KOPT-K1 (cell line): ENCODE results near the gene C1orf116.

Experiments
- H3K27ac ChIP-seq: fragments of 200-600 bp; sonication (generic); 2 replicates; pipeline ENCODE4 v1.5.1; 2016; ENCODE audit warnings: antibody characterized with exemption, mild to moderate bottlenecking, low read depth, low read length; ENCODE audit not compliant: poor library complexity, severe bottlenecking
- H3K36me3 ChIP-seq: fragments of 200-600 bp; sonication (generic); 2 replicates; pipeline ENCODE4 v1.5.1; 2017; ENCODE audit warnings: antibody characterized with exemption, mild to moderate bottlenecking, low read length, moderate library complexity; ENCODE audit not compliant: insufficient read depth
- H3K9me3 ChIP-seq: fragments of 200-600 bp; sonication (generic); 2 replicates; pipeline ENCODE4 v1.5.1; 2017; ENCODE audit warnings: antibody characterized with exemption, low read length, mild to moderate bottlenecking; ENCODE audit not compliant: insufficient read depth, poor library complexity, severe bottlenecking

The C1orf116 gene

GRCh38 chr1:206979379-206980043 is 53.0 kb downstream of the C1orf116 start:
- no peaks in the 10 kb centered on the region for H3K36me3 ChIP-seq
- no peak overlapping the region for H3K27ac ChIP-seq
- no peaks in the 10 kb centered on the region for H3K9me3 ChIP-seq

DNA sequence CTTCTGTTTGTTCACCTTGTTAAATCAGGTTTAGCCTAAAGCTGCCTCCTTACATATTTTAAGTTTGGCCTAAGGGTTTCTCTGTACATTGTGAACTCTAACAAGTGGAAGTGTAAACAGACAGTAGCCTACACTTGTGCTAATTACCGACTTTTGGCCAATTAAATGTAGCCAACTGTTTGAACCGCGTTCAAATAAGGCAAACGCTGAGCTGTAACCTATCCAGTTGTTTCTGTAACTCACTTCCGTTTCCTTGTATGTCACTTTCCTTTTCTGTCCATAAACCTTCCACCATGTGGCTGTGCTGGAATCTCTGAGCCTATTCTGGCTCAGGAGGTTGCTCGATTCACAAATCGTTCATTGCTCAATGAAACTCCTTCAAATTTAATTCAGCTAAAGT is 54.3 kb downstream of the C1orf116 start:
- Histone ChIP-seq H3K36me3 (no peaks in the 10 kb centered on the region), H3K27ac (no peak overlapping the region), H3K9me3 (no peaks in the 10 kb centered on the region)

- H3K36me3 ChIP-seq, result no peaks in the 10 kb centered on the region
- H3K27ac ChIP-seq, result no peak overlapping the region
- H3K9me3 ChIP-seq, result no peaks in the 10 kb centered on the region
Observed at GRCh38 chr1:206975306-206975705, 57.2 kb downstream of the C1orf116 start.

DNA sequence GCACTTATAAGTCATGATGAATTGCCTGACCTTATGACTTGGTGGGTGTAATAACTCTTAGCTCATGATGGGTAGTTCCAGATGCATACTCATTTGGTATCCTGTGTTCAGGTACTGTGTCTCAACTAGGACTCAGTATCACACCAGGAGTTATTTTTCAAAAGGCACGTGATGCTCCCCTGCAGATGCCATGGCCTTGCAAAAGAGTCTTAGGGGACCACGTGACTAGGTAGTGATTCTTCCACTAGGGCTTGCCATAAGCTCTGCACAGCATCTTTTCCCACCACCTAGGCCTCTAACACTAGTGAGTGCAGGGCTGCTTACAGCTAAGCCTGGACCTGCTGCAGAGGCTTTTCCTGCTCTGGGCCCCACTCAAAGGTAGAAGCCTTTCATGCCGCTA is 58.4 kb downstream of the C1orf116 start:
- H3K9me3 ChIP-seq, result no peaks in the 10 kb centered on the region
- no peaks in the 10 kb centered on the region for H3K36me3 ChIP-seq
- no peak overlapping the region for H3K27ac ChIP-seq

GRCh38 chr1:206972728-206973127 is 59.8 kb downstream of the C1orf116 start:
- H3K36me3 ChIP-seq, result no peaks in the 10 kb centered on the region
- H3K9me3 ChIP-seq, result no peaks in the 10 kb centered on the region
- H3K27ac ChIP-seq, result no peak overlapping the region

- Histone ChIP-seq H3K27ac (no peak overlapping the region), H3K36me3 (no peaks in the 10 kb centered on the region)
Observed at GRCh38 chr1:206971029-206971655, 61.4 kb downstream of the C1orf116 start.

DNA sequence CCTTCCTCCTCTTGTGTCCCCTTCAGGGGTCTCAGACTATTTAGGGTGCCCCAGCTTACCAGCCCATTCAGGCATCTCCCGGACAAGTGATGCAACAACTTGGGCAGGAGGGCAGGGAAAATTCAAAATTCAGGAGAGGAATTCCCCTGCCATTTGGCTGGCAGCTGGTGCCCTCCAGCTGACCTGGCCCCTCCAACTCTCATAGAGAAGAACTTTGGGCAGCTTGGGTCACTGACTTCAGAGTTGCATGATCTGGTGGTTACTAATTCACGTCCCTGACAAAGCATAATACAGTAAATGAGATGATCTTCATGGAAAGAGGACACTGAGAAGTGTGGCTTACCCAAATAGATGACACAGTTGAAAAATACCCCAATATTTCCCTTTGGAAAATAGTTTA is 62.1 kb downstream of the C1orf116 start, which contains the start of gene FCAMR:
FCAMR (minus strand) TSS at position 15 of the 400 bp plus-strand sequence. CDS start 335 bp downstream, outside the sequence.
- Histone ChIP-seq H3K36me3 (no peaks in the 10 kb centered on the region), H3K27ac (no peak within 1 kb of the TSS), H3K9me3 (no peaks in the 10 kb centered on the region)

More at GRCh38 chr1:206971029-206971655, 61.4 kb downstream of the C1orf116 start:
- H3K9me3 ChIP-seq, result no peaks in the 10 kb centered on the region

DNA sequence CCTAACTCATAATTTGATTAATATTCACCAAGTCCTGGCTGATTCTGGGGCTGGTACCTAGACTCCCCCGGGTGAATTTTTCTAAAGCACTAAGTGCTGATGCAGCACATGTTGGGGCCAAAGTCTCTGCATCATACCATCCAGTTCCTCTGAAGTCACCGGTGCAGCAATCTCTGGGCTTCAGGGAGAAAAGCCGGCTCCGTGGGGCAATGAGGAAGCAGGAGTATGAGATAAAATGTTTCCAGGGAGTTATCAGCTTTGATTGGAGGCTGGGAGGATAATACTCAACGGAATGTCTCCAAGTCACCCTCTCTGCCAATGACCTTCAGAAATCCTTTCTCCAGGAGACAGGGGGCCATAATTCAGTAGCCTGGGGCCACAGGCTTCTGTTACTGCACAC is 63.5 kb downstream of the C1orf116 start:
- no peak overlapping the region for H3K27ac ChIP-seq
- no peaks in the 10 kb centered on the region for H3K9me3 ChIP-seq
- no peaks in the 10 kb centered on the region for H3K36me3 ChIP-seq
